Measurements from ENCODE around the gene SLIT3.

- no peak for TF ChIP-seq CTCF (IDR thresholded peaks at IDR 0.05 in 4 of 5, conservative IDR thresholded peaks at IDR 0.05 in 1 of 5)
- TF ChIP-seq POLR2A (IDR thresholded peaks at IDR 0.05) = no peak
These were observed 183.9 kb downstream of the SLIT3 start for GRCh38 chr5:169116961-169117461.

Data from gastrocnemius medialis (tissue), 4 donors.